OCI-LY1 (cell line): ENCODE results near the gene CRY2.

Experiments
- CTCF ChIP-seq: fragments of 200-600 bp; sonication (generic), shearing (Covaris generic); IDR thresholded peaks from 2 replicates; pipeline ENCODE4 v1.5.1; 2017; ENCODE audit warnings: mild to moderate bottlenecking, antibody characterized with exemption, low read length, moderate library complexity, mixed read lengths
- EZH2 ChIP-seq: fragments of 200-600 bp; sonication (generic), shearing (Covaris generic); IDR thresholded peaks from 2 replicates; pipeline ENCODE4 v1.8.0; 2017; ENCODE audit warnings: borderline replicate concordance, mixed run types, mild to moderate bottlenecking, antibody characterized with exemption, low read length, moderate library complexity, mixed read lengths

- TF ChIP-seq CTCF (no peak), EZH2 (no peak)
Observed at GRCh38 chr11:45852018-45852711, 4.9 kb downstream of the CRY2 start.
